ENCODE data around the gene OTUB2. TPM values are rescaled to one million over a fixed set of nuclear protein-coding genes. Genes with fewer than 3 reads are reported as not detected.
"Not testable (repeated sequence)": the region's sequence is repeated elsewhere in the genome, so short reads cannot be mapped to it uniquely, and the experiment has no call there.

Gene OTUB2
- total RNA-seq, 1 experiment from 2014 or later: 0.55 TPM

DNA sequence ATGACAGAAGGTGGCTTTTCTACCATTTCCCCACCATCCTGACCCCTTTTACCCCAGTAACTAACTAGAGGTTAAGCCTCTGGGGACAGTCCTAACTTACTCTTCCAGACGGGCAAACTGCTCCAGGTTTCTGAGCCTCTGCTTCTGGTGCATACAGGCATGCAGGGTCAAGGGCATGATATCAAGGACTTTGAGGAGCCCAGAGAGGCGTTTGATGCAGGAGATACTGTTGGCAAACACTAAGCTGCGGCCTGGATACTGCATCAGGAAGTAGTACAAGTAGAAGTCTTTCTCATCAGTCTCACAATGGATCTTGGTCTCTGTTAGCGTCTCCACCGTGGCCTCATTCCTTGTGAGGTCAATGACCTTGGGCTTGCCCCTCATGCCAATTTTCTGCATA lies 33.9 kb downstream of the OTUB2 start:
- Histone ChIP-seq H3K4me2 (no peak overlapping the region), H3K4me1 (replicated peaks; ENCODE audit: insufficient read depth) (no peaks in the 10 kb centered on the region), H3K36me3 (ENCODE audit: low read depth) (0 out of 2 replicates have a peak, but pooled peaks cover 3% of the 10 kb centered on the region), H3K9me3 (ENCODE audit: insufficient read depth, low read depth) (no peaks in the 10 kb centered on the region), H4K20me1 (ENCODE audit: insufficient read depth) (no peaks in the 10 kb centered on the region), H3K79me2 (ENCODE audit: low read depth) (peaks cover 8% of the 10 kb centered on the region), H3F3A (ENCODE audit: insufficient read depth, low read depth) (no peaks in the 10 kb centered on the region), H3K27ac (no peak overlapping the region), H3K9me2 (ENCODE audit: insufficient read depth) (no peaks in the 10 kb centered on the region), H2AFZ (no peak overlapping the region), H3K27me3 (ENCODE audit: insufficient read depth, low read depth) (no peaks in the 10 kb centered on the region), H3K4me3 (no peak overlapping the region)
- BruUV-seq (replicated peaks): no TSS peak
- TF ChIP-seq EZH2 (IDR thresholded peaks at IDR 0.05; ENCODE audit: low read depth): no peak
- TF ChIP-seq, protein P1, sequence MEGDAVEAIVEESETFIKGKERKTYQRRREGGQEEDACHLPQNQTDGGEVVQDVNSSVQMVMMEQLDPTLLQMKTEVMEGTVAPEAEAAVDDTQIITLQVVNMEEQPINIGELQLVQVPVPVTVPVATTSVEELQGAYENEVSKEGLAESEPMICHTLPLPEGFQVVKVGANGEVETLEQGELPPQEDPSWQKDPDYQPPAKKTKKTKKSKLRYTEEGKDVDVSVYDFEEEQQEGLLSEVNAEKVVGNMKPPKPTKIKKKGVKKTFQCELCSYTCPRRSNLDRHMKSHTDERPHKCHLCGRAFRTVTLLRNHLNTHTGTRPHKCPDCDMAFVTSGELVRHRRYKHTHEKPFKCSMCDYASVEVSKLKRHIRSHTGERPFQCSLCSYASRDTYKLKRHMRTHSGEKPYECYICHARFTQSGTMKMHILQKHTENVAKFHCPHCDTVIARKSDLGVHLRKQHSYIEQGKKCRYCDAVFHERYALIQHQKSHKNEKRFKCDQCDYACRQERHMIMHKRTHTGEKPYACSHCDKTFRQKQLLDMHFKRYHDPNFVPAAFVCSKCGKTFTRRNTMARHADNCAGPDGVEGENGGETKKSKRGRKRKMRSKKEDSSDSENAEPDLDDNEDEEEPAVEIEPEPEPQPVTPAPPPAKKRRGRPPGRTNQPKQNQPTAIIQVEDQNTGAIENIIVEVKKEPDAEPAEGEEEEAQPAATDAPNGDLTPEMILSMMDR (conservative IDR thresholded peaks at IDR 0.05): no peak
- no peak for DNase-seq
- intact Hi-C loops (cut with micrococcal nuclease; ENCODE audit: unreplicated experiment): no loop called here
- ChIA-PET POLR2A (ENCODE audit: unreplicated experiment) (no interaction called here), CTCF (no interaction called here)

- Histone ChIP-seq H3F3A (ENCODE audit: insufficient read depth, low read depth) (no peaks in the 10 kb centered on the region), H3K27ac (peak overlapping the region; percentile 37; the same call in 1 of the 2 replicates), H3K36me3 (ENCODE audit: low read depth) (0 out of 2 replicates have a peak, but pooled peaks cover 3% of the 10 kb centered on the region), H3K79me2 (ENCODE audit: low read depth) (peaks cover 21% of the 10 kb centered on the region), H3K4me1 (replicated peaks; ENCODE audit: insufficient read depth) (peaks cover 10% of the 10 kb centered on the region; the same call in 1 of the 2 replicates), H3K4me3 (no peak overlapping the region), H2AFZ (no peak overlapping the region), H3K4me2 (no peak overlapping the region; the same call in 1 of the 2 replicates), H3K9me2 (ENCODE audit: insufficient read depth) (no peaks in the 10 kb centered on the region), H3K27me3 (ENCODE audit: insufficient read depth, low read depth) (no peaks in the 10 kb centered on the region), H3K9me3 (ENCODE audit: insufficient read depth, low read depth) (no peaks in the 10 kb centered on the region), H4K20me1 (ENCODE audit: insufficient read depth) (no peaks in the 10 kb centered on the region)
- peak in 1 of 2 experiments; percentile 31 for DNase-seq
- no peak for TF ChIP-seq EZH2 (IDR thresholded peaks at IDR 0.05; ENCODE audit: low read depth)
- TF ChIP-seq, protein P1 (conservative IDR thresholded peaks at IDR 0.05): no peak
- intact Hi-C loops (cut with micrococcal nuclease; ENCODE audit: unreplicated experiment): no loop called here
- ChIA-PET CTCF (no interaction called here), POLR2A (ENCODE audit: unreplicated experiment) (no interaction called here)
- BruUV-seq (replicated peaks): no TSS peak
Measured at GRCh38 chr14:94062344-94062940, 36.3 kb downstream of the OTUB2 start.

DNA sequence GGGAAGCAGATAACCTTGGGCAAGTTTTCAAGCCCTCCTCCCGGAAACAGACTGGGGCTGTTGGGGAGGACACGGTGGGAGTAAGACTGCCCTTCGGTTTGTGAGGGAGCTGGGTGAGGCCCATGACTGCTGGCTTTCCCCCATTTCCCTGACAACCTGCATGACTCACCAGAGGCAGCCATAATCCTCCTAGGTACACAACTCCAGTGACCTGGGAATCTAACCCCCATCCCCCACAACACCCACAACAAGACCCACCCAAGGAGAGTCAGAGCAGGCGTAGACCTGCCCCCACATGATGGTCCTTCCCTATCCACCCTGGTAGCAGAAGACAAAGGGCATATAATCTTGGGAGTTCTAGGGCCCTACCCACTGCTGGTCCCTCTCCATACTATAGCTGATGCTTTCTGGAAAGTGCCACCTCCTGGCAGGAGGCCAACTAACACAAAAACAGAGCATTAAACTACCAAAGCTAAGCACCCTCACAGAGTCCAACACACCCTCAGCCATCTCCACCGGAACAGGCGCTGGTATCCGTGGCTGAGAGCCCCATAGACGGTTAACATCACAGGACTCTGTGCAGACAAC lies 40.0 kb downstream of the OTUB2 start:
- no peak overlapping the region for H3K27ac ChIP-seq
- H4K20me1 ChIP-seq (ENCODE audit: insufficient read depth): no peaks in the 10 kb centered on the region
- TF ChIP-seq, protein P1 (conservative IDR thresholded peaks at IDR 0.05): no peak
- no peak for TF ChIP-seq EZH2 (IDR thresholded peaks at IDR 0.05; ENCODE audit: low read depth)
- peak in 1 of 2 experiments; percentile 32 for DNase-seq
- ChIA-PET CTCF (no interaction called here), POLR2A (ENCODE audit: unreplicated experiment) (no interaction called here)
- peaks cover 57% of the 10 kb centered on the region for H3K79me2 ChIP-seq (ENCODE audit: low read depth)
- H3F3A ChIP-seq (ENCODE audit: insufficient read depth, low read depth): no peaks in the 10 kb centered on the region
- H2AFZ ChIP-seq: no peak overlapping the region
- no TSS peak for BruUV-seq (replicated peaks)
- H3K9me2 ChIP-seq (ENCODE audit: insufficient read depth): no peaks in the 10 kb centered on the region
- H3K9me3 ChIP-seq (ENCODE audit: insufficient read depth, low read depth): no peaks in the 10 kb centered on the region
- no peak overlapping the region for H3K4me2 ChIP-seq
- intact Hi-C loops (cut with micrococcal nuclease; ENCODE audit: unreplicated experiment): no loop called here
- no peak overlapping the region for H3K4me3 ChIP-seq
- H3K4me1 ChIP-seq (replicated peaks; ENCODE audit: insufficient read depth): peaks cover 10% of the 10 kb centered on the region; the same call in 1 of the 2 replicates
- no peaks in the 10 kb centered on the region for H3K27me3 ChIP-seq (ENCODE audit: insufficient read depth, low read depth)
- 0 out of 2 replicates have a peak, but pooled peaks cover 3% of the 10 kb centered on the region for H3K36me3 ChIP-seq (ENCODE audit: low read depth)

DNA sequence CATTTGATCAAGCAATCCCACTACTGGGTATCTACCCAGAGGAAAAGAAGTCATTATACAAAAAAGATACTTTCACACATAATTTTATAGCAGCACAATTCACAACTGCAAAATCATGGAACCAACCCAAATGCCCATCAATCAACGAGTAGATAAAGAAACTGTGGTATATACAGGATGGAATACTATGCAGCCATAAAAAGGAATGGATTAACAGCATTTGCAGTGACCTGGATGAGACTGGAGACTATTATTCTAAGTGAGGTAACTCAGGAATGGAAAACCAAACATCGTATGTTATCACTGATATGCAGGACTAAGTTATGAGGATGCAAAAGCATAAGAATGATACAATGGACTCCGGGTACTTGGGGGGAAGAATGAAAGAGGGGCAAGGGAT lies 45.9 kb downstream of the OTUB2 start:
- H4K20me1 ChIP-seq (ENCODE audit: insufficient read depth); H3K9me3 ChIP-seq (ENCODE audit: insufficient read depth, low read depth); DNase-seq; H3F3A ChIP-seq (ENCODE audit: insufficient read depth, low read depth); intact Hi-C loops (cut with micrococcal nuclease; ENCODE audit: unreplicated experiment); H3K27ac ChIP-seq; H3K4me3 ChIP-seq; H3K27me3 ChIP-seq (ENCODE audit: insufficient read depth, low read depth); H3K9me2 ChIP-seq (ENCODE audit: insufficient read depth); H3K4me2 ChIP-seq; H3K36me3 ChIP-seq (ENCODE audit: low read depth); BruUV-seq (replicated peaks); CTCF ChIA-PET; H3K4me1 ChIP-seq (replicated peaks; ENCODE audit: insufficient read depth); POLR2A ChIA-PET (ENCODE audit: unreplicated experiment); H2AFZ ChIP-seq: not testable (repeated sequence)
- H3K79me2 ChIP-seq (ENCODE audit: low read depth): peaks cover 95% of the 10 kb centered on the region
